ENCODE data around the gene COPRS.
"Not testable (repeated sequence)": the region's sequence is repeated elsewhere in the genome, so short reads cannot be mapped to it uniquely, and the experiment has no call there.

The COPRS gene

DNA sequence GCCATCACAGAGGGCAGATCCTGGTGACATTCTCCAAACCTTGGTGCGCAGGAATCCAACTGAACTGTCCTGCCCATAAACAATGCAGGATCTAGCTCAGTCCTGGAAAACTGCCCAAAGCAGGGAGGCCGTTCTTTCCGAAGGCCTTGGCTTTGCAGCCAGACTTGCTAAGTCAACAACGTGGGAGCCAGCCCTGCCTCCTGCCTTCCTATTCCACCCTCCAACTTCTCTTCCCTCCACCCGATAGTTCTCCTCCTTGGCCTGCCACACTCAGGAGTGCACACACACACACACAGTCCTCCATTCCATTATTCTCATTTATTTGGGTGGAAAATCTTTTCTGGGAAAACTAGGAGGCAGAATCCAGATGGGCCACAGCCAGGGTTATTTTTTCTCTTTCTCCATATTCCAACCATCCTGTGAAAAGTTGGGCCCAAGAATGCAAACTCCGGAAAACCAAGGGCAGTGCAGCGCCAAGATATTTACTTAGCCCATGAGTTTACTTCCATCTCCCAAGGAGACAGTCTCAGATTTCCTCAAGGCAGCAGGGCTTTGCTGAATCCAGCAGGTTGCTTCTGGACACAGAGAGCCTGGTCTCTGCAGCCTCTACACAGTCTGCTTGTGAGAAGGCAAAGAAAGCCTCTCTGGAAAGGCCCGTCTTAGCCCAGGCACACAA is 15.8 kb downstream of the COPRS start:
- no peak for DNase-seq

DNA sequence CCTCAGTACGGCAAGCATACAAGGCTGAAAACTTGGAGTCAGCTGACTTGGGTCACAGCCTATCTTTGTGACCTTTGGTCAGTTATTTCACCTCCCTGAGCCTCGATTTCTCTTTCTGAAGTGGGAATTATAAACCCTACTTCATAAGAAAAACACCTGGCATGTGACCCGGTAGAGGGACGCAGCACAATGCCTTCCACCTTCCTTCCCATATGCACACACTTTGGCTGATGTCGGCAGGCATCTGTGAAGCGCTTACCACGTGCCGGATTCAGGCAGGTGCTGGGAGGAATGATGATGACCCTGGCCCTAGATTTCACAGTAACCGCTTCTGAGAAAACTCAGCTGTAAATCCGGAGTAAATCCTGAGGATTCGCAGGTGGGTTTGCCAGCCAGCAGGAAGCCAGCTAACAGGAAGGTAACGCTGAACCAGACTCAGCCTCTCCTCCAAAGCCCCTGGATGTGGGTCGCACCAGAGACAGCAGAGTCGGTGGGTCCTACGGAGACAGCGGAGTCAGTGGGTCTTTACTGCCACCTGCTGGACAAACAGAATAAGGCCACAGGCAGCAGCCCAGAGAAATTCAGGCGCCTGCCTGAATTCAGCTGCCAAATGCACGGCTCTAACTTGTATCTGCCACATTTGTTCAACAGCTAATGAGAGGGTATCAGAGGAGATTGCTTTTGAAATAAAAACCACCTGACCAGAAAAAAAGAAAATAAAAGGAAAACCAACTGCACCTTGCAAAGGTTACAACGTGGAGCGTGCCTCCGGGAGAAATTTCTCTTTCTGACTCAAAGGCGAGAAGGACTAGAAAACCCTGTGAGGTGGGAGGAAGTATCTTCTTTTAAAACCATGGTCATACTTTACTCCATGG is 16.6 kb downstream of the COPRS start:
- DNase-seq = peak; percentile 75

DNA sequence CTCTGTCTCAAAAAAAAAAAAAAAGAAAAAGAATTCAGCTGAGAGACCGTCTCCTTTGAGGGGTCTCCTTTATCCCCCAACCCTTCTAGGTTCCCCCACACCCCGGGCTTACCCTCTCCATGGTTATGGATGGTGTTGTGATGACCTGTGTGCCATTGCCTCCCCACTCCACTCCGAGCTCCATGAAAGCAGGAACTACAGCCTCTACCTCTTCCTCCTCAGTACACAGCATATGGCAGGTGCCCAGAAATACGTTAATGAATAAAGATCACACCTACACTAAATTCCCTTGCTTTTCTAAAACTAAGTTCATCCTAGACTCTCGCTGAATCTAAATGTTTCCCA is 17.2 kb downstream of the COPRS start:
- no peak for DNase-seq

DNA sequence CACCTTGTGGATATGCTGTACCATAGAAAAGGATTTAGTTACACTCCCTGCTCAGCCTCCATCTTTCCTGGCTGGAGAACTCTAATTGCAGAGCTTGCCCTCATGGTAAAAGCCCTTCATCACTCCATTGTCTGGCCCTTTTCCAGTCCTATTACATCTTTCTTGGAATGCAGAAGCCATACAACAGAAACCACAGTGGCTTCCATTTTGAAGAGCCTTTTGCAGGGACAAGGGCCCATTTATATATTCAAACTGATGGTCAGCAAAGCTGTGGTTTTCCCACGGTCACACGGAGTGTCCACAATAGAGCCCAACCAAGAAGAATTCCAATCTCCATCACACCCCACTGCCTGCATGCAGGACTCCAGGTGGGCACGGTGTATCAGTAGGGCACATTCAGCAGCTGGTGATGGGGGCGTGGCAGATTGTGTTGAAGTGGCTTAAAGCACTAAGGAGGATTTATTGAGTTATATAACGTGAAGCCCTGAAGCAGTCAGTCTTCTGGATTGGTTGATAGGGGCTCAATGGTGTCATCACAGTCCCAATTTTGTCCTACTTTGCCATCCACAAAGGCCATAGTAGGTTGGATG is 20.3 kb downstream of the COPRS start:
- no peak for DNase-seq

DNA sequence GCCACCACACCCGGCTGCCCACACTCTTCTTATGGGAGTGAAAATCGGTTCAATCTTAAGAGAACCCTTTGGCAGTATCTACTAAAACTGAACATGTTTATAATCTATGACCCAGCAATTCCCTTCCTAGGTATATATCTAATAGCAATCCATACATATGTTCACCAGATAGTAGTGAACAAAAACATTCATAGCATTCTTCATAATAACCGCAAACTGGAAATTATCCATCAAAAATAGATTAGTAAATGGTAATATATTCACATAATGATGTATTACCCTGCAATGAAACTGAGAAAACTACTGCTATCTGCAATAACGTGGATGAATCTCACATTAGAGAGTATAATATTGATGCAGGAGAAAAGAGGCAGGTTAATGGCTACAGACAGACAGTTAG is 23.1 kb downstream of the COPRS start:
- DNase-seq = no peak

DNA sequence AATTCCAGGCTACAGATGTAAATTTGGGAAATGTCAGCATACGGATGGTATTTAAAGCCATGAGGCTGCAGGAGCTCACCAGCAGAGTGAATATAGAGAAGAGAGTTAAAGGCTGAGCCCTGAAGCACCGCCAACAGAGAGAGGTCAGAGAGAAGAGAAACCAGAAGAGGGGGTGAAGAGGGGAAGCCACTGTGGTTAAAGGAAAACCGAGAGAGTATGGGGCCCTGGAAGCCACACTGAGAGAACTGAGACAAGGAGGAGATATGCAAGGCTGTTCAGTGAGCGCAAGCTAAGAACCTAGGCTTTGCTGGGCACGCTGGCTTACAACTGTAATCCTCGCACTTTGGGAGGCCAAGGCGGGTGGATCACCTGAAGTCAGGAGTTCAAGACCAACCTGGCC is 24.6 kb downstream of the COPRS start:
- no peak for DNase-seq

DNA sequence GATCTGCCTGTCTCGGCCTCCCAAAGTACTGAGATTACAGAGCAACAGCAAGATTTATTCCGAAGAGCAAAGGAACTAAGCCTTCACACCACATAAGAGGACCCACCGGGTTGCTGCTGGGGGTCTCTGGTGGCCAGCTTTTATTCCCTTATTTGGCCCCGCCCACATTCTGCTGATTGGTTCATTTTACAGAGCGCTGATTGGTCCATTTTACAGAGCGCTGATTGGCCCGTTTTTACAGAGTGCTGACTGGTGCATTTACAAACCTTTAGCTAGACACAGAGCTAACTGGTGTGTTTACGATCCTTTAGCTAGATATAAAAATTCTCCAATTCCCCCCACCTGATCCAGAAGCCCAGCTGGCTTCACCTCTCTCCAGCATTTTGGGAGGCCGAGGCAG is 26.3 kb downstream of the COPRS start:
- no peak for DNase-seq

DNA sequence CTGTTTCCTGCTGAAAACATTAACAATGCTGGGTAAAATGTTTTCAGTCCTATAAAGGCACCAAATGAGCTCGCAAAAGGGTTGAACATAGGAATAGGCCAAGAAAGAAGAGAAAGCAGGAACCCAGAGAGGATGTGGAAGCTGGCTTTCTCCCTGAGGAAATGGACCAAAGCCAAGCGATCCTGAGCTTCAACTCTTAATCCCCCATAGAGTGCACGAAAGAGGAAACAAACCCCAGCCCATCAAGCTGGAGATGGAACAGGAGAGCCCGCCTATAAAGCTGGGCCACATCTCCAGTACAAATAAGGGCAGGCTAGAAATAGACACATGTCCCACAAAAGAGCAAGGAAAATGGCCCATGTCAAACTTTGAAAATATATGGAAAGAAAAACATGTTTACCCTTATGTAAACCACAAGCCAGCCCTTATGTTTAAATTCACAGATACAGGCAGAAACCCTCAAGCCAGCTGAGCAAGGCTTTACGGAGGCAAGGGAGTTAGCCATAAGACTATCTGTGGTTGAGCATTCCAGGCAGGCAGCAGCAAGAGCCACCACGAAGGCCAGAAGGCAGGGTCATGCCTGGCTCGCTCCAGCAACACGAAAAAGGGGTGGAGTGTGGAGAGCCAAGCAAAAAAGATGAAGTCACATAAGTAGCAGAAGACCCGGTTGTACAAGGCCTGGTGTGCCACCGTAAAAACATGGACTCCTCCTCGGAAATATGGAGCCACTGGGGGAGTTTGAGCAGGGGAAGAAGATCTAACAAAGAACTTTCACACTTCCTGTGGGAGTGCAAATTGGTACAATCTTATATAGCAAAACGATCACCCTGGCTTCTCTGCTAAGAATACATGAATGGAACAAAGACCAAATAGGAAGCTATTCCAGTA is 27.8 kb downstream of the COPRS start:
- no peak for DNase-seq

DNA sequence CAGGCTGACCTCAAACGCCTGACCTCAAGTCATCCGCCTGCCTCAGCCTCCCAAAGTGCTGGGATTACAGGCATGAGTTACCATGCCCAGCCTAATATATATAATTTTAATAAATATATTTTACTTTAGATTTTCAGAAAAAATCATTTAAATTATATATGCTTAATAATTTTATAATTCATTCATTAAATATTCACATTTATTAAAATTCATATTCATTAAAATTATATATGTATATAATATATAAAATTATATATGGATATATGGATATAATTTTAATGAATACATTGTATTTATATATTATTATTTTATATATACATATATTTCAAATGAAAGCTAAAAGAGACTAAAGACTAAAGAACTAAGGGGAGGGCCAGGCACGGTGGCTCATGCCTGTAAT is 29.4 kb downstream of the COPRS start:
- no peak for DNase-seq

DNA sequence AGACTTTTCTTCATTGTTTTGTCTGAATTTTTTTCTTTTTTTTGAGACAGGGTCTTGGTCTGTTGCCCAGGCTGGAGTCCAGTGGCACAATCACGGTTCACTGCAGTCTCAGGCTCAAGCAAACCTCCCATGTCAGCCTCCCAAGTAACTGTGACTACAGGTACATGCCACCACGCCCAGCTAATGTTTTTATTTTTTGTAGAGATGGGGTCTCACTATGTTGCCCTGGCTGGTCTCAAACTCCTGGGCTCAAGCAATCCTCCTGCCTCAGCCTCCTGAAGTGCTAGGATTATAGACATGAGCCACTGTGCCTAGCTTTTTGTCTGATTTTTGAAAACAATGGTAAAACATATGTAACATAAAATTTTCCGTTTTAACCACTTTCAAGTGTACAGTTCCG is 30.1 kb downstream of the COPRS start:
- DNase-seq = not testable (repeated sequence)

DNA sequence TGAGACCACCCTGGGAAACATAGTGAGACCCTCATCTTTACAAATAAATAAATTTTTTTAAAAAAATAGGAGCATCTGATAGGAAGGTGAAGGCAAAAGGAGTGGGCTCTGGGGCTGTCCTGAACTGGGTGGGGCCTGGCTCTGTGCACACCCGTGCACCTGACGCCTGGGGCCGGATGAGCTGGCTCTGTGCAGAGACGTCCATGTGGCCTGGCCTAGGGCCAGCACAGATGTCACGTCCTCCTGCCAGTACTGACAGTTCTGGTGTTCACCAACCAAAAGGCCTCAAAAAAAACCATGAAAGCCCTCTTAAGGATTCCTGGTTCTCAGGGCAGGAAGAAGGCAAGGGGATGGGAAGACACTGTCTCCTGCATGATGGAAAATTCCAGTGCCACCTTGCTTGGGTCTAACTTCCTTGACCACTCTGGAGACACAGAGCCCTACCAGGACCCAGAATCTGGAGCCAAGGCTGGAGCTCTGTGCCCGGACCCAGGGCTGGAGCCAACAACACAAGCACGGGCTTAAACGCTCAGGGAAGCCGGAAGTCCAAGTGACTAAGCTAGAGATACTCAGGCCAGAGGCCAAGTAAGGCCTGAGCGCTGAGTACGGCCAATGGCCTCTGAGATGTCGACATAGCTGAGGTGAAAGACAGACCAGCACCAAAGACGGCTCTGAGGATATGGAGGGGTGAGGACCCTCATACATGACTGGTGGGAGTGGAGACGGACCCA is 32.9 kb downstream of the COPRS start:
- DNase-seq = no peak

DNA sequence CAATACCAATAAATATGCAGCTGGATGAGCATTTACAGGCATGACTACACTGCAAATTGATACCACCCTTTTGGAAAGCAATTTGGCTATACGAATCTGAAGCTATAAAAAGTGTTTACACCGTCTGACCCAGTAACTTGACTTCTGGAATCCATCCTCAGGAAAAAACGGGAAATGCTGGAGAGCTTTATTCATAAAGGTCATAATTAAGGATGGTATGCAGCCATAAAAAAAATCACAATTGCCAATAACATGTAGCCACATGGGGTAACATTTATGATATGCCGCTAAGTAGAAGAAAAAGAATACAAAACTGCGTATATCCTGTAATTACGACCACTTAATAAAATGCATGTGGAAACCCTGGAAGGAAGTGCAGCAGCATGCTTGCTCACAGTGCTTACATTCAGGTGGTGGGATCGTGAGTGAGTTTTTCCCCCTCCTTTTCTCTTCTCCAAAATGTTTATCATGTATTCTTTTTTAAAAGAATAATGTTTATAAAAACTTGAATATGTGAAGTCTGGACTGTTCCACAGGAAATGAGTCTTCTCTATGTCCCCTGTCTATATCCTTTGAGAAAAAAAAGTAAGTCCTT is 34.2 kb downstream of the COPRS start:
- DNase-seq = no peak

DNA sequence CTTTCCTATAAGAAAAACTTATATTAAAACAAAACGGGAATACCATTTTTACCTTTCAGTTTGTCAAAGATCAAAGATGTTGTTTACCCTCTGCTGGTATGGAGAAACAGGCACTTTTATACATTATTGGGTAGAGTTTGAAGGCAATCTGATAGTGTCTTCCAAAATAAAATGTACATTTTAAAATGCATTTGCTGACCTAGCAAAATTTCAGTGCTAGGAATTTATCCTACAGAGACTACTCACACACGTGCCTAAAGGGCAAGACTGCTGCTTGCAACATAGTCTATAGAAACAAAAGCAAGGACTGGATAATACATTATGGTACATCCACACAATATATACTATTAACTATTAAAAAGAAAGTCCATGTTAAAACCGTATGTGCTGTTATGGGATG is 36.0 kb downstream of the COPRS start:
- no peak for DNase-seq

DNA sequence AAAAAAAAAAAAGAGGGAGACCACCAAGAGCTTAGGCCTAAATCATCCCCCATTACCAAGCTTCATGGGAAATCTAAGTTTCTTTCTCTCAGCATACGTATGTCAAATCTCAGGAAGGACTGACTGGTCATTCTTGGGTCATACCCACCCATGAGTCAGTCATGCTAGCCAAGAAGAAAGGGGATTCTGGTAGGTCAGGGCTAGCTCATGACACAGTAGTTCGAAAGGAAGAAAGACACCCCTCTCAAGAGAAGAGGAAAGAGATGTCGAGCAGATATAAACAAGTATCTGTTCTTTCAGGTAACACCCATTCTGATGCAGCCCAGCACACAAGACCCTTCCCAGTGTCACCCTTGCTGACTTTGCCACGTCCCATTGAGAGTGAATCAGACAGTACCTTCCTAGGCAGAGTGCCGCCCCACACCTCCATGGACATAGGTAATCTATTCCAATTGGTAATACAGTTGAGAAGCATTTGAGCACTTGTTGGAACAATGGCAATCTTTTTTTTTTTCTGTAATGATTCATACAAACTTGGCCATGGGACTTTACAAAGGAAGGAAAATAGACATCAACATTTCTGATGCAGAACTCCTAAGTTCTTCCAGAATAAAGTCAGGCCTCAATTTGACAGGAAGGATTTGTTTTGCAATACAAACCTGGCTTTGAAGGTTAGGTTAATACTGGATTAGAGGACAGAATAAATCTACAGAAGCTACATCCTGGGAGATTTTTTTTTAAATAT is 38.2 kb downstream of the COPRS start:
- no peak for DNase-seq

DNA sequence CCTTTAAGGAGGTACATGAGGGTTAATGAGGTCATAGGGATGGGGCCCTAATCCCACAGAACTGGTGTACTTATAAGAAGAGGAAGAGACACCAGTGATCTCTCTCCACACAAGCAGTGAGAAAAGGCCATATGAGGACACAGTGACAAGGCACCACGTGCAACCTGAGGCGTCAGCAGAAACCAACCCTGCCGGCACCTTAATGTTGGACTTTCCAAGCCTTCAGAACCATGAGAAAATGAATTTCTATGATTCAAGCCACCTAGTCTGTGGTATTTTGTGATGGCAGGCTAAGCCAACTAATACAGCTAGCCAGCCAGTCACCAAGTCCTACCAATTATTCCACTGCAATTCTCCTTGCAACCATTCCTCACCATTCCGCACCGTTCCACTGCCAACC is 39.5 kb downstream of the COPRS start:
- DNase-seq = no peak

DNA sequence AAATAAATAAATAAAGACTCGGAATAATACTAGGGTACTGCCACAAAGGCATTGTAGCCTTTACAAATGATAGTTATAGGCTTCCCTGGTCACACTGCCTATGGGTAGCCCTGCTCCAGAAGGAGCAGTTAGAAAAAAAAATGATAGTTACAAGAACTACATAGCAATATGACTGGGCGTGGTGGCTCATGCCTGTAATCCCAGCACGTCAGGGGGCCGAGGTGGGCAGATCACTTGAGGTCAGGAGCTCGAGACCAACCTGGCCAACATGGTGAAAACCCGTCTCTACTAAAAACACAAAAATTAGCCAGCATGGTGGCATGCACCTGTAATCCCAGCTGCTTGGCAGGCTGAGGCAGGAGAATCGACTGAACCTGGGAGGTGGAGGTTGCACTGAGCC is 40.2 kb downstream of the COPRS start:
- DNase-seq = not testable (repeated sequence)

DNA sequence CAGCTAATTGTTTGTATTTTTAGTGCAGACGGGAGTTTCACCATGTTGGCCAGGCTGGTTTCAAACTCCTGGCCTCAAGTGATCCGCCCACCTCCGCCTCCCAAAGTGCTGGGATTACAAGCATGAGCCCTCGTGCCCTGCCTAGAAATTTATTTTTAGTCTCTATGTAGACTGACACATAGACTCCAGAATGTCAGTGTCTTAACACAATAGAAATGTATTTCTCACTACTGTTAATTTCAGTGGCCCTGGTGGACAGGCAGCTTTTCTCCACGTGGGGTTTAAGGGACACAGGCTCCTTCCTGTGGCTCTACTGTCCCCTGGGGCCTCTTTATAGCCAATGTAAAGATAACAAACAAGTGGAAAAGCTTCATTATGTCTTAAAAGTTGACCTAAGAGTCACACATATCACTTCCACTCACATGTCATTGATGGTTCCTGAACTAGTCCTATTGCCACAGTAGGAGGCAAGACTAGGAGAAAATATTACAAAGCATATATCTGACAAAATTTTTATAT is 43.8 kb downstream of the COPRS start:
- no peak for DNase-seq

DNA sequence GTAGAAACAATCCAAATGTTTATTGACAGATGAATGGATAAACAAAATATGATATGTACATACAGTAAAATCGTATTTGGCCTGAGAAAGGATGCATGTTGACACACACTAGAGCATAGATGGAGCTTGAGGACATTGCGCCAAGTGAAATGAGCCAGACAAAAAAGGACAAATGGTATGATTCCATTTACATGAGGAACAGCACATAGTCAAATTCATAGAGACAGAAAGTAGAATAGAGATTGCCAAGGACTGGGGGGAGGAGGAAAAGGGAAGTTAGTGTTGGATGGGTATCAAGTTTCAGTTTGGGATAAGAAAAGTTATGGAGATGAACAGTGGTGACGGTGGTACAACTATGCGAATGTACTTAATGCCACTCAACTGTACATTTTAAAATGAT is 47.9 kb downstream of the COPRS start:
- DNase-seq = no peak

DNA sequence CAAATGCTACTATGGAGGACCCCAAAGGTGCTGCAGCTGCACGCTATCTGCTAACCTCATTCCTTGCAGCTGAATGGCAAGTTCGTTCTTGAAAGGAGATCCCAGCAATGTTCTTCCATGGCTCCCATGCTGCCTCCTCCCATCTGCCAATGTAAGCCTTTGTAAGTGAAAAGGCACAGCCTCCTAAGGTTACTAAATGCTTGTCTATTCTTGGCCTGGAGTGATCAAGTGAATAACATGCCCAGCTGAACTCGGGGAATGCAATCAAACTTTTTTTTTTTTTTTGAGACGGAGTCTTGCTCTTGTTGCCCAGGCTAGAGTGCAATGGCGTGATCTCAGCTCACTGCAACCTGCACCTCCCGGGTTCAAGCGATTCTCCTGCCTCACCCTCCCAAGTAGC is 49.2 kb downstream of the COPRS start:
- DNase-seq = not testable (repeated sequence)

DNA sequence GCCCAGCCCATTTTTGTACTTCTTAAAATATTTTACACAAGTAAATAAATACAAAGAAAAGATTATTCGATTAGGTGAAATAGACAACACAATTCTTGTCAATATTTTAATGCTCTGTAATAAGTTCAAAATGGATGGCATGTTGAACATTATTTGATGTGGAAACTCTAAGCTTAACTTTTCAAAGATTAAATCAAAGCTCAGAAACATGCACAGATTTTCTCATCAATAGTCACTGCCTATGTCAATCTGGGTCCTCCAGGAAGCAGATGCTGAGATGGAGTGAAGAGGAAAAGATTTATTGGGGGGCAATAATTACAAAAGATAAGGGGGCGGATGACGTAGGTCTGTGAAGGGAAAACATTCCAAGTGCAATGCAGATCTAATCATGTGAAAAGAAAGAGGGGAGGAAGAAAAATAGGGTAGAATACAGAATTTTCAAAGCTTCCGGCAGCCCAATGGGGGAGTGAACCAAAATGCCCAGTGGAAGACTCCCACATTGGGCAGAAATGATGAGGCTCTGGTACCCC is 50.5 kb downstream of the COPRS start:
- no peak for DNase-seq

DNA sequence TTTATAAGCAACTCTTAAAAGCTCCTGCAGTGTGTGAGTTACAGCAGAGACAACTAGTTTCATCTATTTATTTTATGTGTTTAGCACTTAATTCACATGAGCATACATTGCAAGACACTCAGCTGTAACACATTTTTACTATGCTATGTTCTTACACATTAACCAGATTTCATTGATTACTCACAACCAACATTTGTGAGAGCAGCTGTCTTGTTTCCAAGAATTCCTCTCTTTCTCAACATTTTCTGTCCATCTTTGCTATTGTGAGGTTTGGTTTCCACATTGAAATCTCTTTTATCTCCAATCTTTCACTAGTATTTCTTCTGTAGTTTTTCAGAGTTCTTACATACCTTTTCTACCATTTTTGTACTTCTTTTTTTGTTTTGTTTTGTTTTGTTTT is 51.2 kb downstream of the COPRS start:
- no peak for DNase-seq
